SJSA1 (cell line): ENCODE results near the gene MYLK. TPM values are rescaled to one million over a fixed set of nuclear protein-coding genes. Genes with fewer than 3 reads are reported as not detected.
"Not testable (repeated sequence)": the region's sequence is repeated elsewhere in the genome, so short reads cannot be mapped to it uniquely, and the experiment has no call there.

Source experiments
- DNase-seq, 2 experiments: peaks; one replicate each; pipeline ENCODE4 v3.0.0-alpha.2; 2015 to 2020; ENCODE audit warnings: low spot score in 2 of 2, low read depth in 1 of 2
- H3K27ac ChIP-seq: fragments of 250-450 bp; sonication (Bioruptor Pico); 2 replicates; pipeline ENCODE4 v1.5.1; 2020; ENCODE audit warnings: mild to moderate bottlenecking, moderate library complexity
- H3K27me3 ChIP-seq: fragments of 250-450 bp; sonication (Bioruptor Pico); replicated peaks from 2 replicates; pipeline ENCODE4 v1.5.1; 2020; ENCODE audit warnings: mild to moderate bottlenecking, moderate library complexity
- H3K36me3 ChIP-seq: fragments of 250-450 bp; sonication (Bioruptor Pico); 2 replicates; pipeline ENCODE4 v1.5.1; 2020; ENCODE audit warnings: mild to moderate bottlenecking
- H3K4me1 ChIP-seq: fragments of 250-450 bp; sonication (Bioruptor Pico); replicated peaks from 2 replicates; pipeline ENCODE4 v1.6.1; 2021; ENCODE audit warnings: mild to moderate bottlenecking
- H3K4me3 ChIP-seq: fragments of 250-450 bp; sonication (Bioruptor Pico); 2 replicates; pipeline ENCODE4 v1.5.1; 2020; ENCODE audit warnings: mild to moderate bottlenecking
- H3K9me3 ChIP-seq: fragments of 250-450 bp; sonication (Bioruptor Pico); replicated peaks from 2 replicates; pipeline ENCODE4 v1.5.1; 2020; ENCODE audit warnings: mild to moderate bottlenecking
- total RNA-seq: library from RNA; depleted of rRNA; stranded (reverse); fragments of >200 nt; shearing (Covaris generic); gene quantifications from 2 replicates; pipeline ENCODE4 v1.2.3, GENCODE V29; 2014

Gene MYLK
- total RNA-seq, 1 experiment from 2014 or later, result 147 TPM

DNA sequence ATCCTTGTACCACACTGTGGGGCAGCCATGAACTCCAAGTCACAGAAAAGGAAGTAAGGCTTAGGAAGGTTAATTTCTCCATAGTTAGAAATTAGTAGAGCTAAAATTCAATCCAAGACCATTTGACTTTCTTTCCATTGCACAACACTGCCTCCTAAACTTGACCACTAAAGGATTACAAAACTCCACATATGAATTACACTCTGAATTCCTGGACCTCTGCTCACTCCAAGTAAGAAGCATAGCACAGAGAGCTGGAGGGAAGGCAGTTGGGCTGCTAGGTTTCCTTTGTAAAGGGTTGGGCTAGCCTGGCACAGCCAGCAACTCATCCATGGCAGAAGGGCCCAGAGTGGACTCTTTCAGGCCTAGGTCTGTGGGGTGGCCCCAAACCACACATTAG lies 134.4 kb downstream of the MYLK start:
- Histone ChIP-seq H3K27ac (peak overlapping the region; percentile 81), H3K4me3 (no peak overlapping the region), H3K27me3 (no peaks in the 10 kb centered on the region), H3K4me1 (peaks cover 24% of the 10 kb centered on the region), H3K9me3 (no peaks in the 10 kb centered on the region), H3K36me3 (peaks cover 4% of the 10 kb centered on the region; the same call in 1 of the 2 replicates)
- peak in 1 of 2 experiments; percentile 29 for DNase-seq

- DNase-seq, result no peak
- Histone ChIP-seq H3K9me3 (no peaks in the 10 kb centered on the region), H3K4me3 (no peak overlapping the region), H3K4me1 (peaks cover 47% of the 10 kb centered on the region), H3K27ac (no peak overlapping the region), H3K36me3 (no peaks in the 10 kb centered on the region), H3K27me3 (no peaks in the 10 kb centered on the region)
Observed at GRCh38 chr3:123745184-123745855, 138.8 kb downstream of the MYLK start.

- no peaks in the 10 kb centered on the region for H3K36me3 ChIP-seq
- H3K4me3 ChIP-seq, result no peak overlapping the region
- no peak overlapping the region for H3K27ac ChIP-seq
- H3K9me3 ChIP-seq, result no peaks in the 10 kb centered on the region
- H3K4me1 ChIP-seq, result peaks cover 49% of the 10 kb centered on the region
- no peaks in the 10 kb centered on the region for H3K27me3 ChIP-seq
- no peak for DNase-seq
Observed at GRCh38 chr3:123744064-123744463, 140.1 kb downstream of the MYLK start.

GRCh38 chr3:123743121-123743520 lies 141.0 kb downstream of the MYLK start:
- Histone ChIP-seq H3K27ac (peak overlapping the region; percentile 55; the same call in 1 of the 2 replicates), H3K36me3 (no peaks in the 10 kb centered on the region), H3K4me3 (no peak overlapping the region), H3K4me1 (peaks cover 55% of the 10 kb centered on the region), H3K9me3 (no peaks in the 10 kb centered on the region), H3K27me3 (no peaks in the 10 kb centered on the region)
- peak in 1 of 2 experiments; percentile 35 for DNase-seq

- no peaks in the 10 kb centered on the region for H3K27me3 ChIP-seq
- peaks cover 56% of the 10 kb centered on the region for H3K4me1 ChIP-seq
- DNase-seq, result peak in 1 of 2 experiments; percentile 82
- peak overlapping the region; percentile 55 for H3K27ac ChIP-seq
- H3K36me3 ChIP-seq, result no peaks in the 10 kb centered on the region
- no peak overlapping the region for H3K4me3 ChIP-seq
- no peaks in the 10 kb centered on the region for H3K9me3 ChIP-seq
Observed at GRCh38 chr3:123741041-123741511, 143.1 kb downstream of the MYLK start.

GRCh38 chr3:123740391-123740822 lies 143.7 kb downstream of the MYLK start:
- Histone ChIP-seq H3K27ac (peak overlapping the region; percentile 55), H3K27me3 (no peaks in the 10 kb centered on the region), H3K36me3 (no peaks in the 10 kb centered on the region), H3K9me3 (no peaks in the 10 kb centered on the region), H3K4me3 (no peak overlapping the region), H3K4me1 (peaks cover 63% of the 10 kb centered on the region)
- no peak for DNase-seq

DNA sequence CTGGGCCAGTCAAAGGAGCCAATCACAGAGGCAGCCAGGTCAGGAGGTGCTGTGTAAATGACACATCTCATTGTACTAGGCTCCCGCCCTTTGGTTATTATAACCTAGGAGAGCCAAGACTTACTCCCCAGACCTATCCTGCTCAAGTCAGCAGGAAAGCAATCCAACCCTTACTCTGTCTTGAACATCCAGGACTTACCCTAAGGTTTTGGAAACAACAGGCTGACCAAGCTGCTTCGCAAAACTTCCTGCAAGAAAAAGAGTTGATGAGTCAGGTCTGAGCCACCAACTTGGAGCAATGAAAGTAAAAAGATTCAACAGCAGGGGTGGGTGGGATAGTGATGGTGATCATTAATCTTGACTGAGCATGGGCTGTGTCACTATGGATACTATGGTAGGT lies 144.4 kb downstream of the MYLK start:
- Histone ChIP-seq H3K36me3 (no peaks in the 10 kb centered on the region; the same call in 1 of the 2 replicates), H3K4me1 (peaks cover 69% of the 10 kb centered on the region), H3K27ac (peak overlapping the region; percentile 55), H3K9me3 (no peaks in the 10 kb centered on the region), H3K27me3 (no peaks in the 10 kb centered on the region), H3K4me3 (no peak overlapping the region)
- DNase-seq, result peak; percentile 50 to 55

- Histone ChIP-seq H3K9me3 (no peaks in the 10 kb centered on the region), H3K27ac (peak overlapping the region; percentile 55), H3K4me3 (no peak overlapping the region), H3K27me3 (no peaks in the 10 kb centered on the region), H3K36me3 (no peaks in the 10 kb centered on the region; the same call in 1 of the 2 replicates), H3K4me1 (peaks cover 76% of the 10 kb centered on the region)
- no peak for DNase-seq
Observed at GRCh38 chr3:123739106-123739505, 145.0 kb downstream of the MYLK start.

- H3K36me3 ChIP-seq, H3K27ac ChIP-seq: not testable (repeated sequence)
- peaks cover 78% of the 10 kb centered on the region for H3K4me1 ChIP-seq
Observed at GRCh38 chr3:123738522-123738921, 145.6 kb downstream of the MYLK start.

GRCh38 chr3:123737168-123737567 lies 147.0 kb downstream of the MYLK start:
- Histone ChIP-seq H3K36me3 (peaks cover 3% of the 10 kb centered on the region; the same call in 1 of the 2 replicates), H3K27ac (no peak overlapping the region), H3K4me1 (peaks cover 76% of the 10 kb centered on the region), H3K4me3 (no peak overlapping the region), H3K9me3 (no peaks in the 10 kb centered on the region), H3K27me3 (no peaks in the 10 kb centered on the region)
- no peak for DNase-seq

More at GRCh38 chr3:123738522-123738921, 145.6 kb downstream of the MYLK start:
- H3K9me3 ChIP-seq, H3K4me3 ChIP-seq, DNase-seq, H3K27me3 ChIP-seq: not testable (repeated sequence)

DNA sequence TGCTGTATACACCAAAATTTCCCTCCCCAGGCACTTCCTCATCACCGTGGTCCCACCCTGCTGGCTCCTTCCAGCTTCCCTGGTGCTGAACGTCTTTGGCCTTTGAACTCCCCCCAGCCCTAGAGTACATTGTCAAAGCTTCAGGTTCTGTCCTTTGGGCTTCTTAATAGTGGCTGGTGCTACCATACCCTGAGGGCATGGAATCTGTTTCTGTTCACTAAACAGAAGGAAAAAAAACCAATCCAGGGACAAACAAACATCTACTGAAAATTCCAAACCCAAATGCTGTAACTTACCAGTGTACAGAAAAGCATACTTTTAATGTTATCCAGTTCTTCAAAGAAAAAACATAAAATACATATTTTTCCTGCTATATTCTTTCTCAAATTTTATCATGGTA lies 148.7 kb downstream of the MYLK start:
- Histone ChIP-seq H3K36me3 (peaks cover 3% of the 10 kb centered on the region; the same call in 1 of the 2 replicates), H3K27ac (peak overlapping the region; percentile 90), H3K4me1 (peaks cover 67% of the 10 kb centered on the region), H3K4me3 (no peak overlapping the region), H3K9me3 (no peaks in the 10 kb centered on the region), H3K27me3 (no peaks in the 10 kb centered on the region)
- peak in 1 of 2 experiments; percentile 19 for DNase-seq

- Histone ChIP-seq H3K9me3 (no peaks in the 10 kb centered on the region), H3K27ac (peak overlapping the region; percentile 90), H3K36me3 (peaks cover 3% of the 10 kb centered on the region; the same call in 1 of the 2 replicates), H3K27me3 (no peaks in the 10 kb centered on the region), H3K4me1 (peaks cover 57% of the 10 kb centered on the region), H3K4me3 (no peak overlapping the region)
- DNase-seq, result no peak
Observed at GRCh38 chr3:123734527-123734902, 149.6 kb downstream of the MYLK start.

DNA sequence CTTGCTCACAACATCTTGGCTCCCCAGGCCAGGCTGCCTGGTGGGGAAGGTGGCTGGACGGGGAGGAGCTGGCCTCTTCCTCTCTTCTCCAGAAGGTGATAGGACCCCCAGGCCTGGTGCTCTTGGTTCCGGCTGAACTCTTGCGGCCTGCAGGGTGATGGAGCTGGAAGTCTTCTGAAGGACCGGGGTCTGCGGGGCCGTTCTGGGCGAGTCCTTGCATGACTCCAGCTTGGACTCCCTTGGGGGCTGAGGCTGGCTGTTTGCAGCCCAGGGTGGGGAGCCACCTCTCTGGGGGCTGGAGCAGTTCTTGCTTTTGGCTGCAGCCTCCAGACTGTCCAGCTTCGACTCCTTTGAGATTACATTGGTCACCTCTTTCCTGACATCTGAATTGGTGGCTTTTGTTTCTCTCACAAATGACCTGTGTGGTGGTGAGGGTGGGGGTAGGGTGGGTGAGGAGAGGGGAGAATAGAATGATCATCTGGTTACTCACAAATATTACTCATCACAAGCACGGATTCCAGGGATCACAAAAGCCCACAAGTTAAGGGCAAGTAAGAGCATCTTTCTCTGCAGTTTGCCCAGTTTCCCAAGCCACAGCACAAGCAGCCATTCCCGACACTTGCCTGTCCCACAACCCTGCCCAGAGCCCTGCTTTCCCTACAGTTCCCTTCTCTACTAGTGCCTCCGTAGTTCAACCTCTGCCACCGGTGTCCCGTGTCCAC lies 150.2 kb downstream of the MYLK start:
- DNase-seq, result peak; percentile 76 to 78
- Histone ChIP-seq H3K9me3 (no peaks in the 10 kb centered on the region), H3K4me1 (peaks cover 52% of the 10 kb centered on the region), H3K27me3 (no peaks in the 10 kb centered on the region), H3K4me3 (no peak overlapping the region), H3K36me3 (peaks cover 3% of the 10 kb centered on the region; the same call in 1 of the 2 replicates), H3K27ac (peak overlapping the region; percentile 90)

GRCh38 chr3:123733341-123733740 lies 150.8 kb downstream of the MYLK start:
- no peak overlapping the region for H3K4me3 ChIP-seq
- H3K36me3 ChIP-seq, result peaks cover 3% of the 10 kb centered on the region; the same call in 1 of the 2 replicates
- peak overlapping the region; percentile 90 for H3K27ac ChIP-seq
- H3K27me3 ChIP-seq, result no peaks in the 10 kb centered on the region
- DNase-seq, result peak in 1 of 2 experiments; percentile 32
- H3K4me1 ChIP-seq, result peaks cover 50% of the 10 kb centered on the region
- no peaks in the 10 kb centered on the region for H3K9me3 ChIP-seq
